Panc1 (cell line): Measurements from ENCODE around the gene NHSL1.

Source experiments
- CTCF ChIP-seq: fragments of 450-650 bp; IDR thresholded peaks from 2 replicates; pipeline ENCODE4 v1.5.1; 2017; ENCODE audit warnings: mild to moderate bottlenecking
- POLR2AphosphoS5 ChIP-seq: IDR thresholded peaks from 2 replicates; pipeline ENCODE4 v1.6.1; 2012; ENCODE audit warnings: mild to moderate bottlenecking, low read depth, low read length, moderate library complexity
- SIN3A ChIP-seq: IDR thresholded peaks from 2 replicates; pipeline ENCODE4 v1.6.1; 2012; ENCODE audit warnings: low read depth, mild to moderate bottlenecking, low read length, moderate library complexity, borderline replicate concordance; ENCODE audit not compliant: insufficient read depth
- TCF7L2 ChIP-seq: IDR thresholded peaks from 2 replicates; pipeline ENCODE4 v1.6.1; 2011; ENCODE audit warnings: mild to moderate bottlenecking, low read depth, low read length, inconsistent platforms
- TF ChIP-seq, protein P1 (sequence below), 2 experiments: IDR thresholded peaks; 2 replicates each; pipeline ENCODE4 v1.6.1; 2011 to 2012; ENCODE audit warnings: low read depth in 2 of 2, control low read depth in 1 of 2, low read length in 1 of 2, mild to moderate bottlenecking in 1 of 2, moderate library complexity in 1 of 2; ENCODE audit not compliant: insufficient read depth in 1 of 2

DNA sequence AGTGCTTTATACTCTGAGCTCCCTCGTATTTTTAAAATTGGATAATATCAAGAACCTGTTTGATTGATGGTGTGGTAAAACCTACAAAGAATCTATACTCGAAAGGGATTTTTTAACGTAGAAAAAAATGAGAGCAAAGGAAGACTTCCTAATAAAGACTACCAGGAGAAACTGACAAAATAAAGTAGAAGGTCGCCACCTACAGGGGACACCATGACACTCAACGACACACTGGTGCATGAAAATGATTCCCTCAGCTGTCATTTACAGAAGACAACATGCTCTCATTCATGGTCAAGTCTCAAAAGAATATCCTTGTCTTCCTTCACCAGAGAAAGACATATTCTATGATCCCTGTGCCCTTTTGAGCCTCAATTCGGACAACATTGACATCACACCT, 10.1 kb upstream of the NHSL1 start:
- TF ChIP-seq CTCF (peak; percentile 61), POLR2AphosphoS5 (no peak), SIN3A (no peak), TCF7L2 (no peak)
- TF ChIP-seq, protein P1, sequence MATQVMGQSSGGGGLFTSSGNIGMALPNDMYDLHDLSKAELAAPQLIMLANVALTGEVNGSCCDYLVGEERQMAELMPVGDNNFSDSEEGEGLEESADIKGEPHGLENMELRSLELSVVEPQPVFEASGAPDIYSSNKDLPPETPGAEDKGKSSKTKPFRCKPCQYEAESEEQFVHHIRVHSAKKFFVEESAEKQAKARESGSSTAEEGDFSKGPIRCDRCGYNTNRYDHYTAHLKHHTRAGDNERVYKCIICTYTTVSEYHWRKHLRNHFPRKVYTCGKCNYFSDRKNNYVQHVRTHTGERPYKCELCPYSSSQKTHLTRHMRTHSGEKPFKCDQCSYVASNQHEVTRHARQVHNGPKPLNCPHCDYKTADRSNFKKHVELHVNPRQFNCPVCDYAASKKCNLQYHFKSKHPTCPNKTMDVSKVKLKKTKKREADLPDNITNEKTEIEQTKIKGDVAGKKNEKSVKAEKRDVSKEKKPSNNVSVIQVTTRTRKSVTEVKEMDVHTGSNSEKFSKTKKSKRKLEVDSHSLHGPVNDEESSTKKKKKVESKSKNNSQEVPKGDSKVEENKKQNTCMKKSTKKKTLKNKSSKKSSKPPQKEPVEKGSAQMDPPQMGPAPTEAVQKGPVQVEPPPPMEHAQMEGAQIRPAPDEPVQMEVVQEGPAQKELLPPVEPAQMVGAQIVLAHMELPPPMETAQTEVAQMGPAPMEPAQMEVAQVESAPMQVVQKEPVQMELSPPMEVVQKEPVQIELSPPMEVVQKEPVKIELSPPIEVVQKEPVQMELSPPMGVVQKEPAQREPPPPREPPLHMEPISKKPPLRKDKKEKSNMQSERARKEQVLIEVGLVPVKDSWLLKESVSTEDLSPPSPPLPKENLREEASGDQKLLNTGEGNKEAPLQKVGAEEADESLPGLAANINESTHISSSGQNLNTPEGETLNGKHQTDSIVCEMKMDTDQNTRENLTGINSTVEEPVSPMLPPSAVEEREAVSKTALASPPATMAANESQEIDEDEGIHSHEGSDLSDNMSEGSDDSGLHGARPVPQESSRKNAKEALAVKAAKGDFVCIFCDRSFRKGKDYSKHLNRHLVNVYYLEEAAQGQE (IDR thresholded peaks at IDR 0.05; ENCODE audit: insufficient read depth in 1 of 2, low read depth in 2 of 2, low read length in 1 of 2), result no peak
